Transverse colon (tissue), 4 donors: Measurements from ENCODE around the gene RECK. TPM values are rescaled to one million over a fixed set of nuclear protein-coding genes. Genes with fewer than 3 reads are reported as not detected.

Experiments used
- DNase-seq: peaks from one replicate; pipeline ENCODE4 v3.0.0-alpha.2; 2019
- H3K27ac ChIP-seq, 4 donors: fragments of 200-600 bp; sonication (generic); 2 replicates each; pipeline ENCODE4 v1.5.1; 2016 to 2018; ENCODE audit warnings: inconsistent platforms in 4 of 4
- H3K27me3 ChIP-seq: fragments of 200-600 bp; sonication (generic); 2 replicates; pipeline ENCODE4 v1.5.1; 2017; ENCODE audit warnings: inconsistent platforms
- H3K36me3 ChIP-seq, 4 donors: fragments of 200-600 bp; sonication (generic); 2 replicates each; pipeline ENCODE4 v1.5.1; 2017 to 2019; ENCODE audit warnings: inconsistent platforms in 4 of 4
- H3K4me1 ChIP-seq, 4 donors: fragments of 200-600 bp; sonication (generic); 2 replicates each; pipeline ENCODE4 v1.5.1; 2017 to 2020; ENCODE audit warnings: inconsistent platforms in 4 of 4
- H3K4me3 ChIP-seq, 4 donors: fragments of 200-600 bp; sonication (generic); 1 replicate in 1 of 4; 2 replicates in 3 of 4; pipeline versions ENCODE4 v1.5.1 to v1.6.1; 2017 to 2019; ENCODE audit warnings: inconsistent platforms in 4 of 4
- H3K9me3 ChIP-seq, 2 donors: fragments of 200-600 bp; sonication (generic); 2 replicates each; pipeline ENCODE4 v1.5.1; 2017 to 2019; ENCODE audit warnings: inconsistent platforms in 2 of 2
- EP300 ChIP-seq: sonication (generic); formaldehyde crosslinking; IDR thresholded peaks from one replicate; pipeline ENCODE4 v1.6.1; 2017; ENCODE audit warnings: antibody characterized with exemption, low read depth
- POLR2A ChIP-seq: fragments of 450-650 bp; IDR thresholded peaks from one replicate; pipeline ENCODE4 v1.6.1; 2016; ENCODE audit warnings: antibody characterized with exemption, mild to moderate bottlenecking, moderate library complexity
- POLR2AphosphoS5 ChIP-seq, 3 donors: sonication (generic); formaldehyde crosslinking; IDR thresholded peaks; one replicate each; pipeline ENCODE4 v1.6.1; 2016; ENCODE audit warnings: antibody characterized with exemption in 3 of 3
- WGBS, 2 donors: methylation state at CpG; one replicate each; pipeline ENCODE4 v1.1.5; 2018; ENCODE audit warnings: low coverage in 1 of 2; 5-methylcytosine and 5-hydroxymethylcytosine counted together
- in situ Hi-C, 4 donors: fragments of 200-750 bp; cut with MboI; loops; one replicate each; pipeline versions ENCODE4 v1.15.0 to v1.15.1; 2017; ENCODE audit warnings: low sequenced_read_pairs in 3 of 4, low pct_ligation_motif_present in 1 of 4, low pct_unique_long_range_greater_than_20kb in 1 of 4
- intact Hi-C: fragments of 100-400 bp; cut with DNase I; formaldehyde crosslinking; loops from one replicate; pipeline ENCODE4 v1.15.1; 2023; ENCODE audit warnings: low total_unique reads
- total RNA-seq, 4 donors: library from RNA; depleted of rRNA; stranded (reverse); fragments of >200 nt; gene quantifications; one replicate each; pipeline ENCODE4 v1.1.0, GENCODE V29; 2016
- TF ChIP-seq, protein P1 (sequence below), 5 experiments: fragments of 200-600 bp in 3 of 5; fragments of 450-650 bp in 2 of 5; sonication (generic) in 3 of 5; IDR thresholded peaks; 1 replicate in 2 of 5; 2 replicates in 3 of 5; pipeline ENCODE4 v1.5.1; 2016 to 2017; ENCODE audit warnings: antibody characterized with exemption in 5 of 5, inconsistent platforms in 3 of 5, mild to moderate bottlenecking in 2 of 5, moderate library complexity in 1 of 5

RECK gene
- total RNA-seq, 4 donors from 2014 or later, result 1.5 to 30.3 (median 6.0) TPM

DNA sequence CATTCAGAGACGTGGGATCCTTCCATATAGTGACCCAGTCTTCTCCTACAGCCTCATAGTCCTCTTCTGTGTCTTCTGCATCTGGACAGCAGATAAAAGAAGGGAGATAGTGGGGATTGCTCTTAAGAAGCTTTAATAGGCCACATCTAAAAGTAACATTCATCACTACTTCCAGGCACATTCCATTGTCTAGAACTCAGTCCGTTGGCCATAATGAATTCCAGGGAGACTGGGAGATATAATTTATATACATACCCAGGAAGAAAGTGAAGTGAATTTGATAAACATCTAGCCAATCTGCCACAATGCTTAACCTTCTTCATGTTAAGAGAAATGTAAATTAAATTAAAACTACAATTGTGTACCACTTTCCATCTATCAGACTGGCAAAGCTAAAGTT, 77.3 kb downstream of the RECK start:
- Histone ChIP-seq H3K27me3 (no peaks in the 10 kb centered on the region), H3K27ac (no peak overlapping the region), H3K36me3 (no peaks in the 10 kb centered on the region), H3K4me1 (no peaks in the 10 kb centered on the region), H3K4me3 (no peak overlapping the region), H3K9me3 (no peaks in the 10 kb centered on the region)
- 85 to 89% methylated on average over 2 of the region's 2 CpGs for WGBS, 2 donors
- TF ChIP-seq, protein P1, sequence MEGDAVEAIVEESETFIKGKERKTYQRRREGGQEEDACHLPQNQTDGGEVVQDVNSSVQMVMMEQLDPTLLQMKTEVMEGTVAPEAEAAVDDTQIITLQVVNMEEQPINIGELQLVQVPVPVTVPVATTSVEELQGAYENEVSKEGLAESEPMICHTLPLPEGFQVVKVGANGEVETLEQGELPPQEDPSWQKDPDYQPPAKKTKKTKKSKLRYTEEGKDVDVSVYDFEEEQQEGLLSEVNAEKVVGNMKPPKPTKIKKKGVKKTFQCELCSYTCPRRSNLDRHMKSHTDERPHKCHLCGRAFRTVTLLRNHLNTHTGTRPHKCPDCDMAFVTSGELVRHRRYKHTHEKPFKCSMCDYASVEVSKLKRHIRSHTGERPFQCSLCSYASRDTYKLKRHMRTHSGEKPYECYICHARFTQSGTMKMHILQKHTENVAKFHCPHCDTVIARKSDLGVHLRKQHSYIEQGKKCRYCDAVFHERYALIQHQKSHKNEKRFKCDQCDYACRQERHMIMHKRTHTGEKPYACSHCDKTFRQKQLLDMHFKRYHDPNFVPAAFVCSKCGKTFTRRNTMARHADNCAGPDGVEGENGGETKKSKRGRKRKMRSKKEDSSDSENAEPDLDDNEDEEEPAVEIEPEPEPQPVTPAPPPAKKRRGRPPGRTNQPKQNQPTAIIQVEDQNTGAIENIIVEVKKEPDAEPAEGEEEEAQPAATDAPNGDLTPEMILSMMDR (IDR thresholded peaks at IDR 0.05), result no peak
- TF ChIP-seq POLR2AphosphoS5 (IDR thresholded peaks at IDR 0.05) (no peak), EP300 (no peak)
- intact Hi-C loops (no loop called here), in situ Hi-C loops (no loop called here)
- DNase-seq, result no peak

DNA sequence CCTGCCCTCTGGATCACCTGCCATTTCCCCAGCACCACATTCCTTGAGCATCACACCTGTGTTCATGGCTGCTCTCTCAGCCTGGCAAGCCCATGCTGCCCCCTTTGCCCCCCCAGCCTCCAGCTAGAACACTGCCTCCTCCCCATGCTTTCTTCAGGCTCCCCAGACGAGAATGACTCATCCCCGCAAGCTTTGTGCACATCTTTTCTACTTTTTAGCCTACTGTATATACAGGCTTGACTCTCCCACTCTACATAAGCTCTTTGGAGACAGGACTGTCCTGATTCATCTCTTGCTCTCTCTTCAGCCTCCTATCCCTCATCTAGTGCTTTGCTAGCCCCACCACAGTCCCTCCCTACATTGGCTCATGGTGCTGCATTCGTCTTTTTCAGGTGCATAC, 79.9 kb downstream of the RECK start:
- DNase-seq, result no peak
- in situ Hi-C loops, result no loop called here
- Histone ChIP-seq H3K4me3 (no peak overlapping the region), H3K4me1 (no peaks in the 10 kb centered on the region), H3K27me3 (no peaks in the 10 kb centered on the region), H3K9me3 (no peaks in the 10 kb centered on the region), H3K27ac (no peak overlapping the region), H3K36me3 (no peaks in the 10 kb centered on the region)
- TF ChIP-seq POLR2AphosphoS5 (IDR thresholded peaks at IDR 0.05) (no peak), POLR2A (no peak), EP300 (no peak)
- TF ChIP-seq, protein P1 (IDR thresholded peaks at IDR 0.05), result no peak
- WGBS, 2 donors, result 60 to 76% methylated on average over 1 to 3 of the region's 3 CpGs
- intact Hi-C loops, result no loop called here

- no peak for DNase-seq
- no peaks in the 10 kb centered on the region for H3K27me3 ChIP-seq
- in situ Hi-C loops (no loop called here), intact Hi-C loops (no loop called here)
- no peaks in the 10 kb centered on the region for H3K4me1 ChIP-seq
- H3K36me3 ChIP-seq, result no peaks in the 10 kb centered on the region
- no peak overlapping the region for H3K27ac ChIP-seq
- no peak overlapping the region for H3K4me3 ChIP-seq
- 96% methylated on average over 2 of the region's 2 CpGs; no CpG with 5 or more reads in 1 of the 2 donors for WGBS, 2 donors
- TF ChIP-seq EP300 (no peak), POLR2AphosphoS5 (IDR thresholded peaks at IDR 0.05) (no peak), POLR2A (no peak)
- TF ChIP-seq, protein P1 (IDR thresholded peaks at IDR 0.05), result no peak
- no peaks in the 10 kb centered on the region for H3K9me3 ChIP-seq
These were observed 81.5 kb downstream of the RECK start for GRCh38 chr9:36118201-36118600.

- in situ Hi-C loops (no loop called here), intact Hi-C loops (no loop called here)
- WGBS, 2 donors, result 88% methylated on average over 15 of the region's 15 CpGs; no CpG with 5 or more reads in 1 of the 2 donors
- TF ChIP-seq, protein P1 (IDR thresholded peaks at IDR 0.05), result no peak
- TF ChIP-seq POLR2AphosphoS5 (IDR thresholded peaks at IDR 0.05) (no peak), POLR2A (no peak), EP300 (no peak)
- no peak overlapping the region for H3K4me3 ChIP-seq
- no peak overlapping the region for H3K27ac ChIP-seq
- H3K4me1 ChIP-seq, result no peaks in the 10 kb centered on the region
- no peaks in the 10 kb centered on the region for H3K9me3 ChIP-seq
- no peaks in the 10 kb centered on the region for H3K36me3 ChIP-seq
- DNase-seq, result no peak
- H3K27me3 ChIP-seq, result no peaks in the 10 kb centered on the region
These were observed 82.0 kb downstream of the RECK start for GRCh38 chr9:36118706-36119105.
